NCI-H1436 (cell line): ENCODE data around the gene NECTIN3.

ENCODE experiments used
- DNase-seq: peaks from one replicate; lab custom pipeline; 2025; lab: John Stamatoyannopoulos, UW

Gene NECTIN3

DNA sequence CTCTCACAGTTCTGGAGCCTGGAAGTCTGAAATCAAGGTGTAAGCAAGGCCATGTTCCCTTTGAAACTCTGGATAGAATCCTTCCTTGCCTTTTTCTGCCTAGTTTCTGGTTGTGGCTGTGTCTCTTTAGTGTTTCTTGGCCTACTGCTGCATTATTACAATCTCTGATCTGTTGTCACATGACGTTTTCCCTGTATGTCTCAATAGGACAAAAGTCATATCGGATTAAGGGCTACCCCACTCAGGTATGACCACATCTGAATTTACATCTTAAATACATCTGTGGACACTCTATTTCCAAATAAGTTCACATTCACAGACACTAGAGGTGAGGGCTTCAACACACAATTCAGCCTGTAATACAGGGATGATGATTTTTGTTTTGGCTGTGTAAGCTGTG is 13.3 kb downstream of the NECTIN3 start:
- DNase-seq, result no peak

- no peak for DNase-seq
These were observed 16.4 kb downstream of the NECTIN3 start for GRCh38 chr3:111087924-111088469.

GRCh38 chr3:111096487-111097209 is 25.0 kb downstream of the NECTIN3 start:
- DNase-seq, result no peak

- no peak for DNase-seq
These were observed 32.2 kb downstream of the NECTIN3 start for GRCh38 chr3:111103807-111104206.

- no peak for DNase-seq
These were observed 35.5 kb downstream of the NECTIN3 start for GRCh38 chr3:111106993-111107661.

- DNase-seq, result no peak
These were observed 36.0 kb downstream of the NECTIN3 start for GRCh38 chr3:111107662-111108035.

- DNase-seq, result no peak
These were observed 41.3 kb downstream of the NECTIN3 start for GRCh38 chr3:111112913-111113312.

DNA sequence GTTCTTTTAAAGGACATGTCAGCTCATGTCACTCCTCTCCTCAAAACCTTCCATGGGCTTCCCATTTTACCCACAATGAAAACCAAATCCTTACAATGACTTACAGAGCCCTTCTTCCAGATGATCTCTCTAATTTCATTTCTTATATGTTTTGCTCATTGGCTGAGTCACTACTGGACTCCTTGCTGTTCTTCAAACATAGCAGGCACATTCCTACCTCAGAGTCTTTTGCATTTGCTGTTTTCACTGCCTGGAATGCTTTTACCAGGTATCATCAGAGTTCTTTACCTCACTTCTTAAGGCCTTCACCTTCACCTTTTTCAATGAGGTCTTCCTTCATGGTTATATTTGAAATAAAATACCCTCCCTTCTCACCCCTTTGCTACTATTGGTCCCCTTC is 57.3 kb downstream of the NECTIN3 start:
- no peak for DNase-seq

DNA sequence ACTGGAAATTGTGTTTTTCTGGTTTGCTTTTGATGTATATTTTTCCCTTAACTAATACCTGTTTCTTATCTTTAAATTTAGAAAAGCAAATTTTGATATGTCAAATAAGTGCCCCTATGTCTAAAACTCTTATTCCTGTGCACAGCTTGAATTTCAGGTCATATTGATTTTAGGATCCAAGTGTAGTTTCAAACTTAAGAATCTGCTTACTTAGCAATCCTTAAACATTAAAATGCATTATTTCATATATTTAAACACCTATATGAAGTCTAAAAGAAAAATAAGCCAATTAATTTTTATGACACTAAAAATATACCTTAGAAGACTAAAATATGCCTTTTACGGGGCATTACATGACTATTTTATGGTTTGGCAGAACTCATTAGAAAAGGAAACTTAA is 59.2 kb downstream of the NECTIN3 start:
- no peak for DNase-seq

DNA sequence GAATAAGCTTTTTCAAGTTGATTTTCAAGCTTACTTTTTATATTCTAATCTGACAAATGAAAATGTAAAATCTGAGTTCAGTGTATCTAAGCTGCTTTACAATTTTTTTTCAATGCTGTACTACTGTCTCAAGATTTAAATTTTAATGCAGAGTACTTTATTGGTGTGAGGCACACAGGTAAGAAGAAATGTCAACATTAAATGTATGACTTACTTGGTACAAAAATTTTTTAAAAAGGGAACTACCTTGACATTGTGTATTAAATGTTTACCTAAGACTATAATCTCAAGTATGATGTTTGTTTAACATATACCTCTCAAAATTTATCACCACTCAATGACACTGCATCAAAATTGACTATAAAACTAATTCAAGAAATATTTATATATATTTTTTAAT is 62.7 kb downstream of the NECTIN3 start:
- DNase-seq, result no peak

GRCh38 chr3:111151438-111151837 is 79.8 kb downstream of the NECTIN3 start:
- no peak for DNase-seq

- no peak for DNase-seq
These were observed 80.9 kb downstream of the NECTIN3 start for GRCh38 chr3:111152496-111152895.

- DNase-seq, result no peak
These were observed 84.9 kb downstream of the NECTIN3 start for GRCh38 chr3:111156517-111156916.

DNA sequence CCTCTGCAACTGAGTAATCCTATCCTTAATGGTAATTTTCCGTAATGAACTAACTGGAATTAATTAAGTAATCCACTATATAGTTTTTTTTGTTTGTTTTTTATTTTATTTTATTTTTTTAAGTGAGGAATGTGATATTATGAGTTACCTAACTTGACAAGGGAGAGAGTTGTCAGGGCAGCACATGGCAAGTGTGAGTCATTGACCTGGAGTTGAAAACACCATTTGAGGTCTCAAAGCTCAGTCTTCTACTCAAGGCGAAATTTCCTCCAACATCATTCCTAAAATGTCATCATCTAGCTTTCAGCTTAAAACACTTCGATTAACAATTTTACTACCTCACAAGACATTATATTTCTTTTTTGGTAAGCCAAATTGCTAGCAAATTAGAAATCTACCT is 87.8 kb downstream of the NECTIN3 start:
- DNase-seq, result no peak

DNA sequence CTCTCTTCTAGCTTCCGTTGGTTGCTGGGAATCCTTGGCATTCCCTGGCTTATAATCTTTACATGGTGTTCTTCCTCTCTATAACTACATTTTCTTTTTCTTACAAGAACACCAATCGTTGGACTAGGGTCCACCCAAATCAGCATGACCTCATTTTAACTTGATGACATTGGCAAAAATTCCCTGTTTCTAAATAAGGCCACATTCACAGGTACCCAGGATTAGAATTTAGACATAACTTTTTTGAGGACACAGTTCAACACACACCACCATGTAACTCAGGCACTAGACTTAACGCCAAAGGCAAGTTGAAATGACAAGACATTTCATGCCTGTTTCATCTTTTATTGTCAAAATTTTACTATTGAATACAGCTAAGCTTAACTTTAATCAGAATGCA is 93.0 kb downstream of the NECTIN3 start:
- DNase-seq, result no peak

- DNase-seq, result no peak
These were observed 93.8 kb downstream of the NECTIN3 start for GRCh38 chr3:111165411-111165810.

DNA sequence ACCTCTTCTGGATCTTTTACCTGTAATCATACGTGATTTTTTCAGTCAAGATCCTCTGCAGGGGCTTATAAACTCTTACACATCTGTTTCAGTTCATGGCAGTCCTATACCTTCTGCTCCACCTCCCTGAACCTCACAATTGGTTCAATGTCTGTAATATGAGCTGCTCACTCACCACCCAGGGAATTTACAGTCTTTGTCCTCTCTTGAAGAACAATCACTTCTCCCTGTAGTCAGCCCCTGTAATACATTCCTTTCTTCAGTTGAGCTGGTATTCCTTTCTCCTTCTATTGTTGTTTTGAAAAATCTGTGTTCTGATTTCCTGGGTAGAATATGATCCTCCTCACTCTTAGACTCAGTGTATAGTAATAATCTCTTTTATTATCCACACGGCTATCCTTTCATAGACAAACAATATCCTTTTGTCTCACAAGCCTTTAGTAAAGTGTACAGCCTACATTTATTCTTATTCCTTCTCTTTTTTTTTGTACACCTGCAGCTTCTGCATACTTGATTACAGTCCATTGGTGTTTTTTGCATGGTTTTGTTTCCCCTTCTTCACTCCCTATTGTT is 101.8 kb downstream of the NECTIN3 start:
- DNase-seq, result no peak

DNA sequence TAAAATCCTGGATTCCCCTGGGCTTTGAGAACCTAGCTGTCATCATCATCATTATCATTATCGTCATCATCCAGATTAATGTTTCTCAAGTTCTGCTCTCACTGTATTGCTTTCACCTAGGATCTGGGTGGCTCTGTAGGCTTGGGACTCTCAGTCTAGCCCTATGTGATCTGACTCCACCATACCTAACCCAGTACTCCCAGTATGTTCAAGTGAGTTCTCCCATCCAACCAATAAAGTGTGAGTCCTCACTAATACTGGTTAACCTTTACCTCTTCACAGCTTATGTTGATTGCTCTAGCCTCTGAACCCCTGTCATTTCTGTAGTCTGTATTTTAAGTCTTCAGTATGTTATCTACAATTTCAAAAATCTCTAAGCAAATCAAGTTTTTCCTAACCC is 102.3 kb downstream of the NECTIN3 start:
- no peak for DNase-seq

- DNase-seq, result no peak
These were observed 118.9 kb downstream of the NECTIN3 start for GRCh38 chr3:111190518-111190917.

GRCh38 chr3:111193472-111193871 is 121.9 kb downstream of the NECTIN3 start:
- no peak for DNase-seq

DNA sequence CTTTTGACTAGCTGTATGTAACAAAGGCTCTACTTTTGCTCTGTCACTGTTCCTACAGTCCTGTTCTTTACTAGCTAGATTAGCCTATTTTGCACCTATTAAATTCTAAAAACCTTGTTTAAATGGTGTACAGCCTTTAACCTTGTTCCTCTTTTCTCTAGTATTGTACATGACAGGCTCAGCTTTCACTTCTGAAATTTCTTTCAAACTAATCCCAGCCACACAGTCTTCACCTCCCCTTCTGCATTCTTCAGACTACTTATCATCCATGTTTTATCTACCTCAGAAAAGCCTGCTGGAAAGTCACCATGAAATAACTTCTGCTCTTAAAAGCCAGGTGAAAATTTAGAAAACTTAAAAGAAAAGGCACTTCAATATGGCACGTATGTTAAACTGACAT is 122.4 kb downstream of the NECTIN3 start:
- DNase-seq, result no peak

GRCh38 chr3:111197485-111197884 is 125.9 kb downstream of the NECTIN3 start:
- DNase-seq, result no peak

GRCh38 chr3:111200027-111200426 is 128.4 kb downstream of the NECTIN3 start:
- no peak for DNase-seq
